A549 (cell line): ENCODE measurements around the gene SLC49A3. TPM values are rescaled to one million over a fixed set of nuclear protein-coding genes. Genes with fewer than 3 reads are reported as not detected.

Source experiments
- ATAC-seq, 2 experiments: fragments of 200-7000 bp in 1 of 2; fragments of >200 bp in 1 of 2; cut with Nextera tagmentation in 1 of 2; cut with Tn5 transposase in 1 of 2; 3 replicates each; pipeline versions ENCODE4 v1.8.0 to v1.9.1; 2018 to 2020; ENCODE audit warnings: mild to moderate bottlenecking in 1 of 2, moderate library complexity in 1 of 2
- CTCF ChIA-PET: fragments of 300-600 bp; sonication (Branson Sonifier 250); formaldehyde crosslinking; extraction: SDS; loops from one replicate; lab custom pipeline; 2021; ENCODE audit warnings: antibody characterized with exemption, inconsistent platforms; lab: Yijun Ruan, JAX
- POLR2A ChIA-PET: fragments of 350-600 bp; formaldehyde crosslinking; extraction: SDS; loops from one replicate; lab custom pipeline; 2021; ENCODE audit warnings: antibody characterized with exemption, inconsistent platforms; lab: Yijun Ruan, JAX
- DNase-seq, 2 experiments: peaks; one replicate each; pipeline versions ENCODE4 v3.0.0 to v3.0.0-alpha.2; 2011 to 2016; ENCODE audit warnings: low read depth in 1 of 2, low spot score in 1 of 2
- FAIRE-seq: peaks from 2 replicates; lab custom pipeline; 2011; peaks lifted over from hg19 to GRCh38; lab: Jason Lieb, UNC
- H3K27ac ChIP-seq, 2 experiments: fragments of >200 bp; sonication (Bioruptor Twin); formaldehyde crosslinking; 3 replicates each; pipeline ENCODE4 v1.5.1; 2016 to 2017
- H3K4me1 ChIP-seq: fragments of >200 bp; sonication (Bioruptor Twin); formaldehyde crosslinking; 3 replicates; pipeline ENCODE4 v1.6.1; 2016
- H3K4me2 ChIP-seq: fragments of >200 bp; sonication (Bioruptor Twin); formaldehyde crosslinking; 3 replicates; pipeline ENCODE4 v1.6.1; 2016
- H3K4me3 ChIP-seq: fragments of >200 bp; sonication (Bioruptor Twin); formaldehyde crosslinking; 3 replicates; pipeline ENCODE4 v1.5.1; 2016
- H3K9me3 ChIP-seq: fragments of >200 bp; sonication (Bioruptor Twin); formaldehyde crosslinking; 3 replicates; pipeline ENCODE4 v1.6.1; 2016
- CBX2 ChIP-seq: fragments of 200-600 bp; sonication (generic); IDR thresholded peaks from 2 replicates; pipeline ENCODE4 v1.6.1; 2016; ENCODE audit warnings: low read depth, mild to moderate bottlenecking, borderline replicate concordance
- CBX8 ChIP-seq: fragments of 200-600 bp; sonication (generic); IDR thresholded peaks from 2 replicates; pipeline ENCODE4 v1.6.1; 2016
- CEBPB ChIP-seq, 2 experiments: fragments of >200 bp in 1 of 2; sonication (Bioruptor Twin) in 1 of 2; formaldehyde crosslinking in 1 of 2; IDR thresholded peaks; 2 replicates each; pipeline ENCODE4 v1.6.1; 2012 to 2016
- CHD2 ChIP-seq: fragments of 150-350 bp; IDR thresholded peaks from 2 replicates; pipeline ENCODE4 v1.6.1; 2014; ENCODE audit warnings: low read length; ENCODE audit not compliant: partially characterized antibody
- ESRRA ChIP-seq: fragments of 150-350 bp; IDR thresholded peaks from 2 replicates; pipeline ENCODE4 v1.6.1; 2014; ENCODE audit warnings: mild to moderate bottlenecking, low read length, borderline replicate concordance
- FOSB ChIP-seq: fragments of 250-450 bp; sonication (Bioruptor Pico); IDR thresholded peaks from 2 replicates; pipeline ENCODE4 v1.5.0; 2020; ENCODE audit warnings: mild to moderate bottlenecking, moderate library complexity
- FOSL2 ChIP-seq, 2 experiments: fragments of 450-650 bp in 1 of 2; fragments of >200 bp in 1 of 2; sonication (Bioruptor Twin) in 1 of 2; formaldehyde crosslinking; IDR thresholded peaks; 2 replicates each; pipeline versions ENCODE4 v1.5.0 to v1.6.1; 2016 to 2020; ENCODE audit warnings: mild to moderate bottlenecking in 1 of 2, moderate library complexity in 1 of 2
- GATA3 ChIP-seq: IDR thresholded peaks from 2 replicates; pipeline ENCODE4 v1.6.1; 2012; ENCODE audit warnings: borderline replicate concordance
- HEYL ChIP-seq: fragments of 250-450 bp; sonication (Bioruptor Pico); IDR thresholded peaks from 2 replicates; pipeline ENCODE4 v1.8.0; 2021; ENCODE audit warnings: mild to moderate bottlenecking, moderate library complexity
- HOXB5 ChIP-seq: fragments of 250-450 bp; sonication (Bioruptor Pico); IDR thresholded peaks from 2 replicates; pipeline ENCODE4 v1.5.0; 2020; ENCODE audit warnings: mild to moderate bottlenecking, moderate library complexity
- KDM1A ChIP-seq: fragments of 200-600 bp; sonication (generic); IDR thresholded peaks from 2 replicates; pipeline ENCODE4 v1.6.1; 2016; ENCODE audit warnings: low read depth, mild to moderate bottlenecking
- MAFK ChIP-seq: fragments of 450-650 bp; IDR thresholded peaks from 2 replicates; pipeline ENCODE4 v1.6.1; 2014; ENCODE audit not compliant: partially characterized antibody
- MAZ ChIP-seq: fragments of 150-350 bp; IDR thresholded peaks from 2 replicates; pipeline ENCODE4 v1.6.1; 2014; ENCODE audit warnings: antibody characterized with exemption, low read depth, low read length, borderline replicate concordance
- PHF8 ChIP-seq: fragments of 200-600 bp; sonication (generic); IDR thresholded peaks from 2 replicates; pipeline ENCODE4 v1.6.1; 2016; ENCODE audit warnings: low read depth, mild to moderate bottlenecking, antibody characterized with exemption, moderate library complexity, borderline replicate concordance
- POLR2AphosphoS2 ChIP-seq: conservative IDR thresholded peaks from 2 replicates; pipeline ENCODE4 v1.6.1; 2012; ENCODE audit warnings: low read length, improper control_type of control experiment, inconsistent platforms
- RARB ChIP-seq: fragments of 250-450 bp; sonication (Bioruptor Pico); IDR thresholded peaks from 2 replicates; pipeline ENCODE4 v1.8.0; 2021; ENCODE audit warnings: mild to moderate bottlenecking, moderate library complexity
- RCOR1 ChIP-seq: fragments of 150-350 bp; IDR thresholded peaks from 2 replicates; pipeline ENCODE4 v1.6.1; 2014; ENCODE audit warnings: antibody characterized with exemption, low read length, low read depth
- SMC3 ChIP-seq: fragments of >200 bp; sonication (Bioruptor Twin); formaldehyde crosslinking; IDR thresholded peaks from 3 replicates; pipeline ENCODE4 v1.6.1; 2018; ENCODE audit warnings: inconsistent platforms
- TFCP2L1 ChIP-seq: fragments of 250-450 bp; sonication (Bioruptor Pico); IDR thresholded peaks from 2 replicates; pipeline ENCODE4 v1.5.0; 2021; ENCODE audit warnings: mild to moderate bottlenecking
- ZSCAN20 ChIP-seq: fragments of 250-450 bp; sonication (Bioruptor Pico); IDR thresholded peaks from 2 replicates; pipeline ENCODE4 v1.8.0; 2022; ENCODE audit warnings: mild to moderate bottlenecking, moderate library complexity
- WGBS: methylation state at CpG from one replicate; pipeline ENCODE4 v1.1.6; 2017; ENCODE audit errors: missing lambda C conversion rate; 5-methylcytosine and 5-hydroxymethylcytosine counted together
- polyA plus RNA-seq, 4 experiments: library from polyadenylated mRNA; depleted of rRNA in 3 of 4; stranded (reverse); fragments of >200 nt; fragmentation: RNase III in 1 of 4; extraction: RNeasy Plus Mini Kit Qiagen cat#74134 plus additional on column Dnase treatment in 1 of 4; gene quantifications; 2 replicates in 3 of 4; 3 replicates in 1 of 4; pipeline ENCODE4 v1.2.3, GENCODE V29; 2011 to 2017
- TF ChIP-seq, protein P1 (sequence below): IDR thresholded peaks from 2 replicates; pipeline ENCODE4 v1.6.1; 2012
- TF ChIP-seq, protein P2 (sequence below): fragments of 150-350 bp; IDR thresholded peaks from 2 replicates; pipeline ENCODE4 v1.6.1; 2014; ENCODE audit warnings: low read depth, mild to moderate bottlenecking, low read length
- TF ChIP-seq, protein P3 (sequence below): fragments of >200 bp; sonication (Bioruptor Twin); formaldehyde crosslinking; IDR thresholded peaks from 3 replicates; pipeline ENCODE4 v1.5.1; 2016
- TF ChIP-seq, protein P4 (sequence below): fragments of >200 bp; sonication (Bioruptor Twin); formaldehyde crosslinking; IDR thresholded peaks from 3 replicates; pipeline ENCODE4 v1.6.1; 2016

Gene SLC49A3
- polyA plus RNA-seq, 2 of the 4 experiments (the other 2 are of a cell fraction): 0.05 to 0.12 TPM

DNA sequence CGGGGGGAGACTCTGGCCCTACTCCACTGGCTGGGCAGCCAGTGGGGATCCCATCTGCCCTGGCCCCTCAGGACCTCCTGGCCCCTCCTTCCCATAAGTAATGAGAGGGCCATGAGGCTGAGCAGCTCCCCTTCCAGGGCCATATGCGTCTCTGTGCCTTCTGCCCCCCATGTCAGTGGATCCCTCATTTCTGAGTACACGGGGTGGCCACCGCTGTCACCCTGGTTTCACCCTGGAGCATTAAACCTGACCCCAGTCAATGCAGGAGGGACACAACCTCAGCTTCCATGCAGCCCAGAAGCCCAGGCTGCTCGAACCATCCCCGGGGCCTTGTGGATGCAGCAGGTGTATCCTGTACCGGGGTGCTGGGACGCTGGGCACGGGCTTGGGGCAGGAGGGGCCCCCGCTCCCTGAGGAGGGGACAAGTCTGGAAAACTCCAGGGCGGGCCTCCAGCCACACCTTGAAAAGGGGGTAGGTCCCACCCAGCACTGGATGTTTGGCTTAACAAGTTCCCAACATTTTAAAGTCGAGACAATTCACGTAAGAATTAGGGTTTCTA, 39.1 kb downstream of the SLC49A3 start:
- Histone ChIP-seq H3K27ac (no peak overlapping the region), H3K4me3 (no peak overlapping the region), H3K4me1 (no peaks in the 10 kb centered on the region), H3K9me3 (no peaks in the 10 kb centered on the region), H3K4me2 (no peak overlapping the region)
- no peak for ATAC-seq
- ChIA-PET CTCF (no interaction called here), POLR2A (no interaction called here)
- WGBS: 20% methylated on average over 2 of the region's 13 CpGs
- FAIRE-seq: no peak
- TF ChIP-seq RARB (CRISPR knock-in tag) (no peak), HOXB5 (CRISPR knock-in tag) (no peak)
- no peak for DNase-seq

DNA sequence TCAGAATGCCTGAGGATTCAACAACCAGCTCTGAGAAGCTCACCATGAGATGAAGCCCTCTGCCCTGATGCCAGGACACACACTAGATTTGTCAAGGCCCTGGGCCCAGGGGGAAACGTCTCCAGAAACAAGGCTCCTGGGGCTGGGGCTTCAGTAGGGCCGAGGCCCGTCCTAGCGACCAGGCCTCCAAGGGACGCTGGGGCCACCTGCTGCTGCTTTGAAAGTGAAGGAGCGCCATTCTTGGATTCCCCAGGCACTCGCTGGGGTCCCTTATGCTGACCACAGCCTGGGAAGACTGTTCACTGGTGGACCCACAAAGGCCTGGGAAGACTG, 39.7 kb downstream of the SLC49A3 start:
- ATAC-seq: no peak
- no peak for FAIRE-seq
- ChIA-PET POLR2A (no interaction called here), CTCF (no interaction called here)
- Histone ChIP-seq H3K4me1 (no peaks in the 10 kb centered on the region), H3K27ac (no peak overlapping the region), H3K4me2 (no peak overlapping the region), H3K4me3 (no peak overlapping the region), H3K9me3 (no peaks in the 10 kb centered on the region)
- DNase-seq: no peak
- 40% methylated on average over 1 of the region's 7 CpGs for WGBS
- TF ChIP-seq FOSB (CRISPR knock-in tag) (no peak), CBX8 (no peak), MAZ (no peak), ESRRA (no peak), HEYL (CRISPR knock-in tag) (no peak)
- TF ChIP-seq, protein P1, sequence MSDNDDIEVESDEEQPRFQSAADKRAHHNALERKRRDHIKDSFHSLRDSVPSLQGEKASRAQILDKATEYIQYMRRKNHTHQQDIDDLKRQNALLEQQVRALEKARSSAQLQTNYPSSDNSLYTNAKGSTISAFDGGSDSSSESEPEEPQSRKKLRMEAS: no peak

DNA sequence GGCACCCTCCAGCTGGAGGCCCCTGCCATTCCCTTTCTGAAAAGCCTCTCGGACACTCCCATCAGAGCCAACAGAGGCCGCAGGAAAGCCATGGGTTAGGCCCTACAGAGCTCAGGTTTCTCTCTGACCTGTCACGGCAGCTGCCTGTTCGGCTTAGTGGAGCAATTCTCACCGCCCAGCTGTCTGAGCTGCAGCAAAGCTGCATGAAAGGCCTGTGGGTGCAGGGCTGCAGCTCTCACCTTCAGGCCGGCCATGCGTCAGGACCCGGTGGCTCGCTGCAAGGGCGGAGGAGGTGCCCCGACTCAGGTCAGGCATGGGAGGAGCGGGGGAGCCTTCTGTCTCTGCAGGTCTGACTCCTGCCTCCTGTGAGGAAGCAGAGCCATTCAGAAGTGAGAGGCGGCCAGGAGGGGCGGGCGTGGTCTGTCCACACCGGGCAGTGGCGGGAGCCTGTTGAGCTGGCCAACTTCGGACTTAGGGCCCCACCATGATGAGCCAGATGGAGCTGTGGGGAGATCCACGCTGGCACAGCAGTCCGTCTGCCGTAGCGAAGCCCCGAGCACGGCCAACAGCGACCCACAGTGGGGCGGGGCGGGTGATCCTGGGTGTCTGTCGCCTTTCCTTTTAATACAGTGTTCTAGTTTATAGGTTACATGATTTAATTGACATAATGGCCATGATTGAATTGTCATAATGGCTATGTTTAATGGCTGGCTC, 40.2 kb downstream of the SLC49A3 start:
- no peak for DNase-seq
- 76% methylated on average over 8 of the region's 28 CpGs for WGBS
- CTCF ChIA-PET: no interaction called here

DNA sequence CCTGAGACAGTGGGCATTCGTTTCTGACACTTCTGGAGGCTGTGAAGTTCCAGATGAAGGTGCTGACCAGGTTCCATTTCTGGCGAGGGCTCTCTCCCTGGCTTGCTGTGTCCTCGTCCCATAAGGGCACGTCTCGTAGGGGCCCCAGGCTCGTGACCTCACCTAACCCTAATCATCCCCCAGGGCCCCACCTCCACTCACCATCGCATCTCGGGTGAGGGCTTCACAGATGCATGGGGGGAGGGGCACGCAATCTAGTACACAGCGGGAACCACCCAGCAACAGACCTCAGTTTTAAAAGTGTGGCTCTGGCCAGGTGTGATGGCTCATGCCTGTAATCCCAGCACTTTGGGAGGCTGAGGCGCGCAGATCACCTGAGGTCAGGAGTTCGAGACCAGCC, 41.5 kb downstream of the SLC49A3 start:
- Histone ChIP-seq H3K27ac (no peak overlapping the region), H3K4me3 (no peak overlapping the region), H3K4me1 (no peaks in the 10 kb centered on the region), H3K4me2 (no peak overlapping the region), H3K9me3 (0 out of 3 replicates have a peak, but pooled peaks cover under 1% of the 10 kb centered on the region)
- CTCF ChIA-PET: no interaction called here
- WGBS: 68% methylated on average over 4 of the region's 13 CpGs
- DNase-seq (no peak), FAIRE-seq (no peak), ATAC-seq (no peak)
- POLR2A ChIA-PET: no interaction called here
- TF ChIP-seq CHD2: no peak
- no peak for TF ChIP-seq CEBPB (IDR thresholded peaks at IDR 0.05)
- TF ChIP-seq ESRRA: no peak
- TF ChIP-seq SMC3: no peak
- no peak for TF ChIP-seq MAZ
- TF ChIP-seq PHF8: no peak
- TF ChIP-seq CBX2: no peak
- no peak for TF ChIP-seq ZSCAN20 (CRISPR knock-in tag)
- TF ChIP-seq FOSL2 (IDR thresholded peaks at IDR 0.05): no peak
- no peak for TF ChIP-seq FOSL2 (CRISPR knock-in tag; IDR thresholded peaks at IDR 0.05)
- no peak for TF ChIP-seq POLR2AphosphoS2
- no peak for TF ChIP-seq TFCP2L1
- no peak for TF ChIP-seq RARB (CRISPR knock-in tag)
- TF ChIP-seq, protein P2, sequence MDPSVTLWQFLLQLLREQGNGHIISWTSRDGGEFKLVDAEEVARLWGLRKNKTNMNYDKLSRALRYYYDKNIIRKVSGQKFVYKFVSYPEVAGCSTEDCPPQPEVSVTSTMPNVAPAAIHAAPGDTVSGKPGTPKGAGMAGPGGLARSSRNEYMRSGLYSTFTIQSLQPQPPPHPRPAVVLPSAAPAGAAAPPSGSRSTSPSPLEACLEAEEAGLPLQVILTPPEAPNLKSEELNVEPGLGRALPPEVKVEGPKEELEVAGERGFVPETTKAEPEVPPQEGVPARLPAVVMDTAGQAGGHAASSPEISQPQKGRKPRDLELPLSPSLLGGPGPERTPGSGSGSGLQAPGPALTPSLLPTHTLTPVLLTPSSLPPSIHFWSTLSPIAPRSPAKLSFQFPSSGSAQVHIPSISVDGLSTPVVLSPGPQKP: no peak
- no peak for TF ChIP-seq MAFK
- no peak for TF ChIP-seq FOSB (CRISPR knock-in tag)
- TF ChIP-seq, protein P3, sequence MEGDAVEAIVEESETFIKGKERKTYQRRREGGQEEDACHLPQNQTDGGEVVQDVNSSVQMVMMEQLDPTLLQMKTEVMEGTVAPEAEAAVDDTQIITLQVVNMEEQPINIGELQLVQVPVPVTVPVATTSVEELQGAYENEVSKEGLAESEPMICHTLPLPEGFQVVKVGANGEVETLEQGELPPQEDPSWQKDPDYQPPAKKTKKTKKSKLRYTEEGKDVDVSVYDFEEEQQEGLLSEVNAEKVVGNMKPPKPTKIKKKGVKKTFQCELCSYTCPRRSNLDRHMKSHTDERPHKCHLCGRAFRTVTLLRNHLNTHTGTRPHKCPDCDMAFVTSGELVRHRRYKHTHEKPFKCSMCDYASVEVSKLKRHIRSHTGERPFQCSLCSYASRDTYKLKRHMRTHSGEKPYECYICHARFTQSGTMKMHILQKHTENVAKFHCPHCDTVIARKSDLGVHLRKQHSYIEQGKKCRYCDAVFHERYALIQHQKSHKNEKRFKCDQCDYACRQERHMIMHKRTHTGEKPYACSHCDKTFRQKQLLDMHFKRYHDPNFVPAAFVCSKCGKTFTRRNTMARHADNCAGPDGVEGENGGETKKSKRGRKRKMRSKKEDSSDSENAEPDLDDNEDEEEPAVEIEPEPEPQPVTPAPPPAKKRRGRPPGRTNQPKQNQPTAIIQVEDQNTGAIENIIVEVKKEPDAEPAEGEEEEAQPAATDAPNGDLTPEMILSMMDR: no peak

More for the DNA sequence above, 40.2 kb downstream of the SLC49A3 start:
- no peak for FAIRE-seq
- Histone ChIP-seq H3K4me1 (no peaks in the 10 kb centered on the region), H3K4me3 (no peak overlapping the region), H3K9me3 (no peaks in the 10 kb centered on the region), H3K4me2 (no peak overlapping the region)
- ATAC-seq: no peak
- TF ChIP-seq GATA3: no peak
- TF ChIP-seq CEBPB (IDR thresholded peaks at IDR 0.05): no peak
- TF ChIP-seq, protein P4, sequence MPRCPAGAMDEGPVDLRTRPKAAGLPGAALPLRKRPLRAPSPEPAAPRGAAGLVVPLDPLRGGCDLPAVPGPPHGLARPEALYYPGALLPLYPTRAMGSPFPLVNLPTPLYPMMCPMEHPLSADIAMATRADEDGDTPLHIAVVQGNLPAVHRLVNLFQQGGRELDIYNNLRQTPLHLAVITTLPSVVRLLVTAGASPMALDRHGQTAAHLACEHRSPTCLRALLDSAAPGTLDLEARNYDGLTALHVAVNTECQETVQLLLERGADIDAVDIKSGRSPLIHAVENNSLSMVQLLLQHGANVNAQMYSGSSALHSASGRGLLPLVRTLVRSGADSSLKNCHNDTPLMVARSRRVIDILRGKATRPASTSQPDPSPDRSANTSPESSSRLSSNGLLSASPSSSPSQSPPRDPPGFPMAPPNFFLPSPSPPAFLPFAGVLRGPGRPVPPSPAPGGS: no peak
- TF ChIP-seq RCOR1: no peak
- no peak for TF ChIP-seq KDM1A
- TF ChIP-seq, all 56 proteins: peak for 0
- no peak overlapping the region for H3K27ac ChIP-seq
- POLR2A ChIA-PET: no interaction called here
